ENCODE results near the gene PDZK1IP1. TPM values are rescaled to one million over a fixed set of nuclear protein-coding genes. Genes with fewer than 3 reads are reported as not detected.
"Not testable (repeated sequence)": the region's sequence is repeated elsewhere in the genome, so short reads cannot be mapped to it uniquely, and the experiment has no call there.

Gene PDZK1IP1
- total RNA-seq, 4 donors from 2014 or later: 36.8 to 201 (median 153) TPM

- no peak for DNase-seq (ENCODE audit: low spot score in 2 of 2)
- no peaks in the 10 kb centered on the region for H3K4me1 ChIP-seq
- 69% methylated on average over 8 of the region's 8 CpGs for WGBS
- H3K36me3 ChIP-seq: no peaks in the 10 kb centered on the region
- no peaks in the 10 kb centered on the region for H3K9me3 ChIP-seq
- no peak overlapping the region for H3K27ac ChIP-seq
- H3K27me3 ChIP-seq: peaks cover 3% of the 10 kb centered on the region
- no peak for TF ChIP-seq CTCF (IDR thresholded peaks at IDR 0.05)
- no peak overlapping the region for H3K4me3 ChIP-seq
Observed at GRCh38 chr1:47207803-47208373, 18.1 kb upstream of the PDZK1IP1 start.

DNA sequence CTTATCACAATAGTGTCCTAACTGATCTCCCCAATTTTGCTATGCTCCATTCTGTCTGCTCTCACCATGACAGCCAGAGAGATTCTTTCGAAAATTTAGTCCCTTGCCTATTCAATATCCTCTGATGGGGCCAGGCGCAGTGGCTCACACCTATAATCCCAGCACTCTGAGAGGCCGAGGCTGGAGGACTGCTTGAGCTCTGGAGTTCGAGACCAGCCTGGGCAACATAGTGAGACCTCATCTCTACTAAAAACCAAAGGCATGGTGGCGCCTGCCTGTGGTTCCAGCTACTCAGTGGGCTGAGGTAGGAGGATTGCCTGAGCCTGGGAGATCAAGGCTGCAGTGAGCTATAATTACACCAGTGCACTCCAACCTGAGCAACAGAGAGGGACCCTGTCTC, 16.1 kb upstream of the PDZK1IP1 start:
- no peak overlapping the region for H3K4me3 ChIP-seq
- no peak for DNase-seq (ENCODE audit: low spot score in 2 of 2)
- H3K27ac ChIP-seq: no peak overlapping the region
- 95% methylated on average over 5 of the region's 5 CpGs for WGBS
- H3K9me3 ChIP-seq: no peaks in the 10 kb centered on the region
- TF ChIP-seq POLR2AphosphoS5 (IDR thresholded peaks at IDR 0.05): no peak
- TF ChIP-seq CTCF (IDR thresholded peaks at IDR 0.05): no peak
- no peak for TF ChIP-seq POLR2A (IDR thresholded peaks at IDR 0.05)
- TF ChIP-seq EP300 (IDR thresholded peaks at IDR 0.05): no peak
- H3K4me1 ChIP-seq: no peaks in the 10 kb centered on the region
- peaks cover 3% of the 10 kb centered on the region for H3K27me3 ChIP-seq
- no peaks in the 10 kb centered on the region for H3K36me3 ChIP-seq

DNA sequence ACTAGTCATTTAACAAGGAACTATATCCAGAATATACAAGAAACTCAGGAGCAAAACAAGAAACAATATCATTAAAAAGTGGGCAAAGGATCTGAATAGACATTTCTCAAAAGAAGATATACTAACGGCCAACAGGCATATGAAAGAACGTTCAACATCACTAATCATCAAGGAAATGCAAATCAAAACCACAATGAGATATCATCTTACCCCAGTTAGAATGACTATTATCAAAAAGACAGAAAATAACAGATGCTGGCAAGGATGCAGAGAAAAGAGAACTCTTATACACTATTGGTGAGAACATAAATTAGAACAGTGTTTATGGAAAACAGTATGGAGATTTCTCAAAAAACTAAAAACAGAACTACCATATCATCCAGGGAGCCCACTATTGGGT, 13.7 kb upstream of the PDZK1IP1 start:
- H3K36me3 ChIP-seq; DNase-seq (ENCODE audit: low spot score in 2 of 2); H3K9me3 ChIP-seq; H3K27ac ChIP-seq; H3K4me3 ChIP-seq; H3K4me1 ChIP-seq; H3K27me3 ChIP-seq: not testable (repeated sequence)
- WGBS: 23% methylated on average over 2 of the region's 2 CpGs

GRCh38 chr1:47201179-47201578, 11.3 kb upstream of the PDZK1IP1 start:
- no peaks in the 10 kb centered on the region for H3K36me3 ChIP-seq
- no peak for TF ChIP-seq POLR2A (IDR thresholded peaks at IDR 0.05)
- TF ChIP-seq POLR2AphosphoS5 (IDR thresholded peaks at IDR 0.05): no peak
- no peak for TF ChIP-seq CTCF (IDR thresholded peaks at IDR 0.05)
- TF ChIP-seq EP300 (IDR thresholded peaks at IDR 0.05): no peak
- H3K9me3 ChIP-seq: no peaks in the 10 kb centered on the region
- 31% methylated on average over 4 of the region's 4 CpGs for WGBS
- H3K27me3 ChIP-seq: peaks cover 6% of the 10 kb centered on the region
- H3K4me1 ChIP-seq: no peaks in the 10 kb centered on the region
- no peak overlapping the region for H3K27ac ChIP-seq
- DNase-seq (ENCODE audit: low spot score in 2 of 2): no peak
- no peak overlapping the region for H3K4me3 ChIP-seq

- Histone ChIP-seq H3K27me3 (peaks cover 6% of the 10 kb centered on the region), H3K4me1 (no peaks in the 10 kb centered on the region), H3K9me3 (no peaks in the 10 kb centered on the region), H3K36me3 (no peaks in the 10 kb centered on the region), H3K4me3 (no peak overlapping the region), H3K27ac (no peak overlapping the region)
- WGBS: 81% methylated on average over 4 of the region's 4 CpGs
- TF ChIP-seq EP300 (IDR thresholded peaks at IDR 0.05) (no peak), POLR2AphosphoS5 (IDR thresholded peaks at IDR 0.05) (no peak), CTCF (IDR thresholded peaks at IDR 0.05) (no peak), POLR2A (IDR thresholded peaks at IDR 0.05) (no peak)
- DNase-seq (ENCODE audit: low spot score in 2 of 2): no peak
Observed at GRCh38 chr1:47198214-47198613, 8.4 kb upstream of the PDZK1IP1 start.

- peaks cover 6% of the 10 kb centered on the region for H3K27me3 ChIP-seq
Observed at GRCh38 chr1:47196622-47197021, 6.8 kb upstream of the PDZK1IP1 start.

GRCh38 chr1:47195981-47196380, 6.1 kb upstream of the PDZK1IP1 start:
- H3K4me1 ChIP-seq: peaks cover 20% of the 10 kb centered on the region
- not testable (repeated sequence) for H3K9me3 ChIP-seq; H3K27me3 ChIP-seq; H3K4me3 ChIP-seq; H3K27ac ChIP-seq; H3K36me3 ChIP-seq; DNase-seq (ENCODE audit: low spot score in 2 of 2)
- WGBS: 86% methylated on average over 9 of the region's 9 CpGs

More at GRCh38 chr1:47196622-47197021, 6.8 kb upstream of the PDZK1IP1 start:
- 43% methylated on average over 2 of the region's 3 CpGs for WGBS
- Histone ChIP-seq H3K27ac (no peak overlapping the region), H3K9me3 (no peaks in the 10 kb centered on the region), H3K4me1 (peaks cover 15% of the 10 kb centered on the region), H3K4me3 (no peak overlapping the region), H3K36me3 (no peaks in the 10 kb centered on the region)
- TF ChIP-seq POLR2AphosphoS5 (IDR thresholded peaks at IDR 0.05): no peak
- TF ChIP-seq POLR2A (IDR thresholded peaks at IDR 0.05): no peak
- TF ChIP-seq EP300 (IDR thresholded peaks at IDR 0.05): no peak
- no peak for TF ChIP-seq CTCF (IDR thresholded peaks at IDR 0.05)
- DNase-seq (ENCODE audit: low spot score in 2 of 2): no peak
